Measurements from ENCODE around the gene VRK1.

- TF ChIP-seq CTCF (IDR thresholded peaks at IDR 0.05) (peak in 5 of 7 experiments; percentile 15 to 61 (median 56)), POLR2A (IDR thresholded peaks at IDR 0.05) (no peak), POLR2AphosphoS5 (IDR thresholded peaks at IDR 0.05) (no peak)
These were observed 55.7 kb downstream of the VRK1 start for GRCh38 chr14:96852823-96853422.

Measured in stomach (tissue), 4 donors.